ENCODE results near the gene USP34. TPM values are rescaled to one million over a fixed set of nuclear protein-coding genes. Genes with fewer than 3 reads are reported as not detected.

The USP34 gene
- total RNA-seq, 6 experiments from 2014 or later: 33.3 to 57.1 (median 41.5) TPM

- no peaks in the 10 kb centered on the region for H3K27me3 ChIP-seq
- H3K36me3 ChIP-seq: peaks cover 0 to 14% (median under 1%) of the 10 kb centered on the region in 4 donors
- DNase-seq: no peak
- no peak for TF ChIP-seq POLR2A (IDR thresholded peaks at IDR 0.05)
- TF ChIP-seq CTCF (IDR thresholded peaks at IDR 0.05): no peak
- peaks cover 0 to 16% (median 3%) of the 10 kb centered on the region in 4 donors for H3K4me1 ChIP-seq
- WGBS (ENCODE audit: insufficient coverage, low coverage, low lambda C conversion rate, missing lambda C conversion rate): 71% methylated on average over 8 of the region's 8 CpGs
- intact Hi-C loops (cut with DNase I): no loop called here
- no peak overlapping the region for H3K4me3 ChIP-seq
- H3K9me3 ChIP-seq: no peaks in the 10 kb centered on the region
- no peak overlapping the region for H3K27ac ChIP-seq
- no peak for ATAC-seq
Observed at GRCh38 chr2:61288070-61288841, 182.6 kb downstream of the USP34 start.

- Histone ChIP-seq H3K4me3 (no peak overlapping the region), H3K9me3 (no peaks in the 10 kb centered on the region), H3K4me1 (peaks cover 0 to 16% (median 3%) of the 10 kb centered on the region in 4 donors), H3K27me3 (no peaks in the 10 kb centered on the region), H3K27ac (no peak overlapping the region), H3K36me3 (peaks cover 0 to 17% (median 2%) of the 10 kb centered on the region in 4 donors)
- intact Hi-C loops (cut with DNase I): no loop called here
- DNase-seq: no peak
- ATAC-seq: peak; percentile 77 to 88 (median 82)
- TF ChIP-seq CTCF (IDR thresholded peaks at IDR 0.05) (no peak), POLR2A (IDR thresholded peaks at IDR 0.05) (no peak)
- WGBS (ENCODE audit: insufficient coverage, low coverage, low lambda C conversion rate, missing lambda C conversion rate): 32% methylated on average over 4 of the region's 4 CpGs
Observed at GRCh38 chr2:61287254-61287653, 183.6 kb downstream of the USP34 start.

- Histone ChIP-seq H3K36me3 (peaks cover 0 to 41% (median 17%) of the 10 kb centered on the region in 4 donors), H3K4me1 (peaks cover 0 to 16% (median 3%) of the 10 kb centered on the region in 4 donors), H3K27me3 (no peaks in the 10 kb centered on the region), H3K9me3 (no peaks in the 10 kb centered on the region), H3K27ac (no peak overlapping the region), H3K4me3 (no peak overlapping the region)
- TF ChIP-seq POLR2A (IDR thresholded peaks at IDR 0.05) (no peak), CTCF (IDR thresholded peaks at IDR 0.05) (no peak)
- intact Hi-C loops (cut with DNase I): no loop called here
- 94% methylated on average over 1 of the region's 1 CpG for WGBS (ENCODE audit: insufficient coverage, low coverage, low lambda C conversion rate, missing lambda C conversion rate)
- no peak for DNase-seq
- no peak for ATAC-seq
Observed at GRCh38 chr2:61283443-61284160, 187.3 kb downstream of the USP34 start.

GRCh38 chr2:61282104-61282590 is 188.7 kb downstream of the USP34 start:
- 98% methylated on average over 6 of the region's 6 CpGs for WGBS (ENCODE audit: insufficient coverage, low coverage, low lambda C conversion rate, missing lambda C conversion rate)
- DNase-seq (no peak), ATAC-seq (no peak)
- no peak for TF ChIP-seq POLR2A (IDR thresholded peaks at IDR 0.05)
- no peak for TF ChIP-seq CTCF (IDR thresholded peaks at IDR 0.05)
- H3K4me1 ChIP-seq: peaks cover 0 to 4% (median 0%) of the 10 kb centered on the region in 4 donors
- no peak overlapping the region for H3K27ac ChIP-seq
- H3K9me3 ChIP-seq: no peaks in the 10 kb centered on the region
- no peaks in the 10 kb centered on the region for H3K27me3 ChIP-seq
- peaks cover 0 to 49% (median 17%) of the 10 kb centered on the region in 4 donors for H3K36me3 ChIP-seq
- H3K4me3 ChIP-seq: no peak overlapping the region
- intact Hi-C loops (cut with DNase I): no loop called here
